H9 (cell line): ENCODE measurements around the gene KCTD12. TPM values are rescaled to one million over a fixed set of nuclear protein-coding genes. Genes with fewer than 3 reads are reported as not detected.

Experiments used
- DNase-seq: peaks from one replicate; pipeline ENCODE4 v3.0.0-alpha.2; 2017
- H2AFZ ChIP-seq: one replicate; pipeline ENCODE4 v1.6.1; 2013; ENCODE audit warnings: mild to moderate bottlenecking, low read length, control low read depth, moderate library complexity
- H2AK5ac ChIP-seq: 2 replicates; pipeline ENCODE4 v1.6.1; 2013; ENCODE audit warnings: low read length, control low read depth, mixed read lengths; ENCODE audit not compliant: insufficient read length
- H2BK120ac ChIP-seq: one replicate; pipeline ENCODE4 v1.6.1; 2013; ENCODE audit warnings: low read depth, mild to moderate bottlenecking, low read length, control low read depth, inconsistent platforms; ENCODE audit not compliant: poor library complexity, severe bottlenecking
- H2BK12ac ChIP-seq: 2 replicates; pipeline ENCODE4 v1.6.1; 2013; ENCODE audit warnings: low read length, control low read depth, mixed read lengths, low read depth; ENCODE audit not compliant: insufficient read length
- H2BK15ac ChIP-seq: 2 replicates; pipeline ENCODE4 v1.6.1; 2013; ENCODE audit warnings: low read depth, low read length, control low read depth
- H2BK20ac ChIP-seq: one replicate; pipeline ENCODE4 v1.6.1; 2013; ENCODE audit warnings: low read depth, mild to moderate bottlenecking, low read length, control low read depth, inconsistent platforms; ENCODE audit not compliant: poor library complexity, severe bottlenecking
- H2BK5ac ChIP-seq: 2 replicates; pipeline ENCODE4 v1.6.1; 2013; ENCODE audit warnings: low read length, control low read depth, mixed read lengths; ENCODE audit not compliant: insufficient read length
- H3K14ac ChIP-seq: 2 replicates; pipeline ENCODE4 v1.6.1; 2013; ENCODE audit warnings: low read length, control low read depth; ENCODE audit not compliant: insufficient read depth
- H3K18ac ChIP-seq: 2 replicates; pipeline ENCODE4 v1.6.1; 2013; ENCODE audit warnings: low read depth, mild to moderate bottlenecking, mixed read lengths, low read length, control low read depth; ENCODE audit not compliant: insufficient read length
- H3K23ac ChIP-seq: 2 replicates; pipeline ENCODE4 v1.6.1; 2013; ENCODE audit warnings: low read length, control low read depth, mixed read lengths, low read depth; ENCODE audit not compliant: insufficient read length
- H3K23me2 ChIP-seq: 2 replicates; pipeline ENCODE4 v1.6.1; 2013; ENCODE audit warnings: low read depth, mild to moderate bottlenecking, mixed read lengths, low read length, control low read depth; ENCODE audit not compliant: insufficient read length, poor library complexity, severe bottlenecking
- H3K27ac ChIP-seq: 2 replicates; pipeline ENCODE4 v1.5.1; 2013; ENCODE audit warnings: low read length, control low read depth, mixed read lengths, low read depth; ENCODE audit not compliant: insufficient read length
- H3K27me3 ChIP-seq: 2 replicates; pipeline ENCODE4 v1.6.1; 2013; ENCODE audit warnings: low read length, control low read depth, inconsistent platforms; ENCODE audit not compliant: insufficient read depth
- H3K4ac ChIP-seq: 2 replicates; pipeline ENCODE4 v1.6.1; 2013; ENCODE audit warnings: low read depth, mild to moderate bottlenecking, control low read depth, inconsistent platforms, low read length, moderate library complexity
- H3K4me1 ChIP-seq: 2 replicates; pipeline ENCODE4 v1.6.1; 2013; ENCODE audit warnings: low read length, control low read depth, inconsistent platforms; ENCODE audit not compliant: insufficient read depth
- H3K4me2 ChIP-seq: 2 replicates; pipeline ENCODE4 v1.6.1; 2013; ENCODE audit warnings: low read length, control low read depth, mixed read lengths; ENCODE audit not compliant: insufficient read length, insufficient read depth
- H3K56ac ChIP-seq: 2 replicates; pipeline ENCODE4 v1.6.1; 2013; ENCODE audit warnings: low read depth, mild to moderate bottlenecking, mixed read lengths, low read length, control low read depth; ENCODE audit not compliant: insufficient read length
- H3K79me1 ChIP-seq: 2 replicates; pipeline ENCODE4 v1.6.1; 2013; ENCODE audit warnings: low read depth, mild to moderate bottlenecking, moderate library complexity, low read length, control low read depth, inconsistent platforms; ENCODE audit not compliant: insufficient read depth, poor library complexity, severe bottlenecking
- H3K79me2 ChIP-seq: 2 replicates; pipeline ENCODE4 v1.6.1; 2013; ENCODE audit warnings: low read length, control low read depth, inconsistent platforms; ENCODE audit not compliant: insufficient read depth
- H3K9ac ChIP-seq: 2 replicates; pipeline ENCODE4 v1.6.1; 2013; ENCODE audit warnings: low read length, control low read depth, mixed read lengths; ENCODE audit not compliant: insufficient read length; ENCODE audit errors: extremely low read depth
- H3K9me3 ChIP-seq: one replicate; pipeline ENCODE4 v1.6.1; 2013; ENCODE audit warnings: low read depth, low read length, inconsistent platforms; ENCODE audit not compliant: control insufficient read depth
- H3T11ph ChIP-seq: one replicate; pipeline ENCODE4 v1.6.1; 2013; ENCODE audit warnings: mild to moderate bottlenecking, low read length, control low read depth, inconsistent platforms
- H4K20me1 ChIP-seq: one replicate; pipeline ENCODE4 v1.6.1; 2013; ENCODE audit not compliant: control insufficient read depth, insufficient read length, insufficient read depth
- H4K5ac ChIP-seq: 2 replicates; pipeline ENCODE4 v1.6.1; 2013; ENCODE audit warnings: low read depth, mild to moderate bottlenecking, mixed read lengths, low read length, control low read depth; ENCODE audit not compliant: insufficient read length
- H4K8ac ChIP-seq: replicated peaks from 2 replicates; pipeline ENCODE4 v1.6.1; 2013; ENCODE audit warnings: low read length, control low read depth, mixed read lengths, low read depth; ENCODE audit not compliant: insufficient read length
- H4K91ac ChIP-seq: 2 replicates; pipeline ENCODE4 v1.6.1; 2013; ENCODE audit warnings: low read depth, mild to moderate bottlenecking, moderate library complexity, mixed read lengths, low read length, control low read depth; ENCODE audit not compliant: insufficient read length
- H3K27ac Mint-ChIP-seq, 3 experiments: 2 replicates in 2 of 3; 3 replicates in 1 of 3; pipeline ENCODE4 v1.8.0; 2020 to 2021; ENCODE audit warnings: mixed read lengths in 3 of 3, mild to moderate bottlenecking in 1 of 3, moderate library complexity in 1 of 3
- H3K27me3 Mint-ChIP-seq: 2 replicates; pipeline ENCODE4 v1.8.0; 2021; ENCODE audit warnings: low read depth, mild to moderate bottlenecking, moderate library complexity, mixed read lengths
- H3K36me3 Mint-ChIP-seq, 3 experiments: 2 replicates in 2 of 3; 3 replicates in 1 of 3; pipeline ENCODE4 v1.8.0; 2020 to 2021; ENCODE audit warnings: low read depth in 3 of 3, mixed read lengths in 3 of 3; ENCODE audit not compliant: insufficient read depth in 1 of 3
- H3K4me1 Mint-ChIP-seq, 2 experiments: 2 replicates each; pipeline ENCODE4 v1.8.0; 2020; ENCODE audit warnings: mixed read lengths in 2 of 2
- H3K4me3 Mint-ChIP-seq, 2 experiments: 2 replicates in 1 of 2; 3 replicates in 1 of 2; pipeline ENCODE4 v1.8.0; 2020 to 2021; ENCODE audit warnings: mild to moderate bottlenecking in 2 of 2, mixed read lengths in 2 of 2, moderate library complexity in 1 of 2
- H3K9me3 Mint-ChIP-seq, 2 experiments: 2 replicates in 1 of 2; 3 replicates in 1 of 2; pipeline ENCODE4 v1.8.0; 2020; ENCODE audit warnings: mild to moderate bottlenecking in 2 of 2, mixed read lengths in 2 of 2, moderate library complexity in 1 of 2
- CTCF ChIP-seq: fragments of 200-600 bp; sonication (generic); conservative IDR thresholded peaks from 3 replicates; pipeline ENCODE4 v1.8.0; 2021; ENCODE audit warnings: antibody characterized with exemption, mild to moderate bottlenecking
- WGBS: extraction: QIAGEN DNeasy Blood & Tissue Kit; methylation state at CpG from one replicate; pipeline ENCODE4 v1.1.7; 2013; ENCODE audit warnings: missing lambda C conversion rate, low lambda C conversion rate, mixed read lengths; ENCODE audit not compliant: insufficient read length; ENCODE audit errors: extremely low coverage; 5-methylcytosine and 5-hydroxymethylcytosine counted together
- total RNA-seq: library from RNA; stranded (reverse); gene quantifications from 2 replicates; pipeline ENCODE4 v1.2.1, GENCODE V29; 2021

The KCTD12 gene
- total RNA-seq, 1 experiment from 2014 or later = 3.4 TPM

- Histone ChIP-seq H3K79me1 (no peaks in the 10 kb centered on the region), H4K5ac (no peak overlapping the region), H3T11ph (no peak overlapping the region), H4K20me1 (no peaks in the 10 kb centered on the region), H2BK12ac (no peak overlapping the region), H3K79me2 (no peaks in the 10 kb centered on the region), H3K4me1 (no peaks in the 10 kb centered on the region), H2BK15ac (no peak overlapping the region), H3K23ac (no peak overlapping the region), H4K91ac (no peak overlapping the region), H3K9me3 (no peaks in the 10 kb centered on the region), H2BK120ac (no peak overlapping the region), H3K4ac (no peak overlapping the region), H3K14ac (no peak overlapping the region), H2AFZ (no peak overlapping the region), H2AK5ac (no peak overlapping the region), H4K8ac (no peak overlapping the region), H3K27me3 (peaks cover 28% of the 10 kb centered on the region; the same call in 1 of the 2 replicates), H3K4me2 (no peak overlapping the region), H2BK20ac (no peak overlapping the region), H2BK5ac (no peak overlapping the region), H3K27ac (no peak overlapping the region), H3K56ac (no peak overlapping the region), H3K9ac (no peak overlapping the region), H3K23me2 (peaks cover 21% of the 10 kb centered on the region), H3K18ac (no peak overlapping the region)
- Mint-ChIP-seq H3K4me1 (peaks cover 19 to 21% of the 10 kb centered on the region in 2 experiments), H3K4me3 (no peak overlapping the region), H3K27ac (no peak overlapping the region), H3K27me3 (peaks cover 83% of the 10 kb centered on the region), H3K9me3 (peaks cover 0 to 3% of the 10 kb centered on the region in 2 experiments; a peak in 1 of 5 replicates), H3K36me3 (peaks cover 0 to 2% (median 0%) of the 10 kb centered on the region in 3 experiments; a peak in 2 of 7 replicates)
- no peak for TF ChIP-seq CTCF
- WGBS = no CpG with 5 or more reads among the region's 1 CpG
- DNase-seq = no peak
Observed at GRCh38 chr13:76888421-76888820, 2.2 kb upstream of the KCTD12 start.
